Ramos (cell line): ENCODE measurements around the gene PRRC2C.
"Not testable (repeated sequence)": the region's sequence is repeated elsewhere in the genome, so short reads cannot be mapped to it uniquely, and the experiment has no call there.

Experiments used
- in situ Hi-C: fragments of 300-500 bp; cut with MboI; formaldehyde crosslinking; loops from one replicate; pipeline ENCODE4 v1.14.3; 2022; ENCODE audit warnings: low sequenced_read_pairs; ENCODE audit not compliant: unreplicated experiment

Gene PRRC2C

GRCh38 chr1:171581766-171582165, 96.4 kb downstream of the PRRC2C start:
- in situ Hi-C loops, result no loop called here

- in situ Hi-C loops, result no loop called here
Measured at GRCh38 chr1:171582589-171582988, 97.3 kb downstream of the PRRC2C start.

GRCh38 chr1:171583591-171584201, 98.4 kb downstream of the PRRC2C start:
- in situ Hi-C loops, result no loop called here

GRCh38 chr1:171585715-171586114, 100.4 kb downstream of the PRRC2C start:
- in situ Hi-C loops, result no loop called here

DNA sequence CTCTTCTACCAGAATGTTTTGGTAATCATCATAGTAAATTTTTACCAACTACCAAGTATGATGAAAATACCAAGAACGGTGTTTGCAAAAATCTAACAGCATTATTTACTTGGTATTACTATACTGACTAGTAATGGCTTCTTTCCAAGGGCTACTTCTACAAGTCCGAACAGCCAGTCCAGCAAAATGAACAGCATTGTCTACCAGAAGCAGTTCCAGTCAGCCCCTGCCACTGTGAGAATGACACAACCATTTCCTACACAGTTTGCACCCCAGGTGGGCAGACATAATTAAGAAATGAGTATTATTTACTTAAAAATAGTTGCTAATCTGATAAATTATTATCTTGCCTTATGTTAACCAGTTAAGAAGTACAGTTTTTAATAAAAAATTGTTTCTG, 102.9 kb downstream of the PRRC2C start:
- in situ Hi-C loops, result no loop called here

DNA sequence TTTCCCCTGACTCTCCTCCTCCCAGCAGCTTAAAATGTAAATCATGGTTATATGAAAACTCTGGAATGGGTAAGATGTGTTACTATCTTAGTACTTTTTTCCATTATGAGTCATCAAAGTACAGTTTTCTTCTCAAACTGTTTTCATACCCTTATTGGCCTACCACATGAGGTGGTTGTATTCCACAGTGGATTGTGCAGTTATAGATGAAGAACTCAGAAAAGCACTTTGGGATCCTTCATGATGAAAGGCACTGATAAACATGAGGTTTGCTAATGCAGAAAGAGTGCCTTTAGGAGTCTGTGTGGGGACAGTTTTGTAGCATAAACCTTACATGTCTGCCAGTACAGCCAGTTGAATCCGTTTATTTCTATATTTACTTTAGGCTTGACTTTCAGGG, 104.7 kb downstream of the PRRC2C start:
- in situ Hi-C loops, result no loop called here

GRCh38 chr1:171595324-171595723, 110.0 kb downstream of the PRRC2C start:
- in situ Hi-C loops, result no loop called here

DNA sequence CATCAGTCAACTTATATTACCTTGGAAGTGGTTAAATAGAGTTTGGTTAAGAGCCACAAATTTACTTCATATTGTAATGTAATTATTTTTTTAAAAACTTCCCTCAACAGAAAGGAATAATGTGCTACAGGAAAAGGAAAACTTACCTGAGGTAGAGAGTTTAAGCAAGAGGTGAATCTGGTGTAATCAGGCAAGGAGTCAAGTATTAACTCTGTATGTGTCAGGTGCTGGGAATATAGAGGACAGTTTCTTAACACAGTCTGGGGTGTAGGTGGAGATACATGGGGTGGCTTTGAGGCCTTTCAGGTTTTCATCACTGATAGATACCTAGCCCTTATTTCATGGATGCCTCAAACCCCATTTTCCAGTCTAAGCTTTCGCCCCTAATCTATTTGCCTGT, 110.8 kb downstream of the PRRC2C start:
- in situ Hi-C loops, result no loop called here

DNA sequence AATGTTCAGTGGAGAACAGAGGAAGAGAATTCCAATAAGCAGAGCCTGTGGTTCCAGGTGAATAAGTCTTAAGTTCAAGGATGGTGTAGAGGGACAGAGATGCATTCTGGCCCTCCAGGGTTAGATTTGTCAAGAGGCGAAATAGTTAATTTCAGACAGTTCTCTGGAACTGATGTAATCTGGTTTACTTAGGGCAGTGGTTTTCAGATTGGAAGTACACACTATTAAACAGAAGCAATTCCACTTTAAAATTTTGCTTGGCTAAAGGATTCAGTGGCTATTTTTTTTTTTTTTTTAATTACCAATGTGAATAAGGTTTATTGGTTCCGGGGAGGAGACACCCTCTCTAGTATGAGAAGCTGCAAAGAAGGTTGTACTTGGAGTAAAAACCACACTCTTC, 111.4 kb downstream of the PRRC2C start:
- in situ Hi-C loops, result no loop called here

DNA sequence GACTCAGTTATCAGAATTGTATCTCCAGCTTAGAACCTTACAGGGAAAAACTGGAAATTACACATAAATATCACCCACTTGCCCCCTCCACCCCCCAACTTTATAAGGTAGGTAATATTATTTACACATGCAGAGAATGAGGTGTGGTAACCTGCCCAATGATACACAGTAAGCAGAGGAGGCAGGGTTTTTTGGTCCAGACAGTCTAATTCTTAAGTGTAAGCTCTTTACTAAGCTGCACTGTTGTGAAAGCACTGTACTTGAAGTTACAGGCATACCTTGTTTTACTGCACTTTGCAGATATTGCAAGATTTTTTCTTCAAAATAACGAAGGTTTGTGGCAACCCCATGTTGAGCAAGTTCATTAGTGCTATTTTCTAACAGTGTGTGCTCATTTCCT, 111.9 kb downstream of the PRRC2C start:
- in situ Hi-C loops, result no loop called here

DNA sequence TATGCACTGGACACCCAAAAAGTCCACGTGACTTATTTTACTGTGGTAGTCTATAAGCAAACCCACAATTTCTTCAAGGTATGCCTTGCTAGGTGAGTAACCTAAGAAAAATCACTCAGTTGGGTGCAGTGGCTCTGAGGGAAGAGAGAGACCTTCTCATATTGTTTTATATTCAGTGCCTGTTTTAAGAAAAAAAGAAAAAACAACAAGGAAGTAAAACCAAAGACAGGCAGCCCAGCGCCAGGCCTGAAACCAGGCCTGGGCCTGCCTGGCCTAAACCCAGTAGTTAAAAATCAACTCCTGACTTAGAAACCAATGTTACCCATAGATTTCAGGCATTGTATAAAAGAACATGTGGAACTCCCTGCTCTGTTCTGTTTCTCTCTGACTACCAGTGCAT, 115.0 kb downstream of the PRRC2C start:
- in situ Hi-C loops, result not testable (repeated sequence)

DNA sequence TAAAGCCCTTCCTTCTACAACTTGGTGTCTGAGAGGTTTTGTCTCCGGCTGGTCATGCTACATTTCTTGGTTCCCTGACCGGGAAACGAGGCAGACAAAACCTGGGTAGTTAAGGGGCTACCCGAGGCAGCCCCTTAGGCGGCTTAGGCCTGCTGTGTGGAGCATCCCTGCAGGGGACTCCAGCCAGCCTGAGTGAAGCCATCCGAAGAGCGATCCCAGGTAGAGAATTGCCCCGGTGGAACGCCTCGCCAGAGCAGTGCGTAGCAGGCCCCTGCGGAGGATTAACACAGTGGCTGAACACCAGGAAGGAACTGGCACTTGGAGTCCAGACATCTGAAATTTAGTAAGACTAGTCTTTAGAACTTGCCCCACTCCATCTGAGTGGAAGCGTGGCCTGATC, 115.5 kb downstream of the PRRC2C start:
- in situ Hi-C loops, result no loop called here

DNA sequence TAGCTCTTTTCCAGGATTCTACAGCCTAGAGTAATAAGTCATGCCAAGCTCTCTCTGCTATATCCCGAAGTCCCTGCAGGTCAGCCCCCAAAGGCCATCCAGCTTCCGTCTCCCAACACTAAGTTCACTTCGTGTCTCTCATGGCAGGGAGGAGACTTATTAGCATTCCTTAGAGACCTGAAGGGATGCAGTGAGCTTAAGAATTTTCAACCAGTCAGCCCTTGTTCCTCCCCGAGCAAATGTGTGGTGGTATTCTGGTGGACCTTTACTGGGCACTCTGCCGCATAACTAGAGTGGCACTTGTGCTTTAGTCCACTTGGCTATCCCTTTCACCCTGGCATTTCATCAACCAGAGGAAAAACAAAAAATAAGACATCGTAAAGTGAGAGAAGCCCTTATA, 117.7 kb downstream of the PRRC2C start:
- in situ Hi-C loops, result not testable (repeated sequence)

DNA sequence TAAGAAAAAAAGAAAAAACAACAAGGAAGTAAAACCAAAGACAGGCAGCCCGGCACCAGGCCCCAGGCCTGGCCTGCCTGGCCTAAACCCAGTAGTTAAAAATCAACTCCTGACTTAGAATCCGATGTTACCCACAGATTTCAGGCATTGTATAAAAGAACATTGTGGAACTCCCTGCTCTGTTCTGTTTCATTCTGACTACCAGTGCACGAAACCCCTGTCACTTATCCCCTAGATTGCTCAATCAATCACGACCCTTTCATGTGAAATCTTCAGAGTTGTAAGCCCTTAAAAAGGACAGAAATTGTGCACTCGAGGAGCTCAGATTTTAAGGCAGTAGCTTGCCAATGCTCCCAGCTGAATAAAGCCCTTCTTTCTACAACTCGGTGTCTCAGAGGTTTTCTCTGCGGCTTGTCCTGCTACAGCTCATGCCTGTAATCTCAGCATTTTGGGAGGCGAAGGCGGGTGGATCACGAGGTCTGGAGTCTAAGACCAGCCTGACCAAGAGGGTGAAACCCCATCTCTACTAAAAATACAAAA, 121.1 kb downstream of the PRRC2C start:
- in situ Hi-C loops, result no loop called here

- in situ Hi-C loops, result no loop called here
Measured at GRCh38 chr1:171610385-171610784, 125.1 kb downstream of the PRRC2C start.

DNA sequence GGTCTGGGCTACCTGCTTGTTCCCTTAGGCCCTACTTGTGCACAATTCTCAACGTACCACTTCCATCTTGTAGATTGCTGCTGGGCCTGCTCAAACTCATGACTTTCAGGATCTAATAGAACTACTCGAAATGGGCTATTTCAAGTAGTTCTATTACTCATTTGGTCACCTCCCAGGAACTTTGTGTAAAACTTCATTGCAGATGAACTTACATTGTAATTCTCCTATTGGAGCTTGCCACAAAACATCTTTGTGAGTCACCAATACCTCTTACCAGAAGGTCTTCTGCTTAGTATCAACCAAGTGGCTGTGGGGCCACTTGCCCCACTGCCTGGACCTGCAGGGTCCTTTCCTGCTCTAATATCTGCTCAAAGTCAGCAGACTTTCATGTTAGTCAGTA, 126.0 kb downstream of the PRRC2C start:
- in situ Hi-C loops, result no loop called here

DNA sequence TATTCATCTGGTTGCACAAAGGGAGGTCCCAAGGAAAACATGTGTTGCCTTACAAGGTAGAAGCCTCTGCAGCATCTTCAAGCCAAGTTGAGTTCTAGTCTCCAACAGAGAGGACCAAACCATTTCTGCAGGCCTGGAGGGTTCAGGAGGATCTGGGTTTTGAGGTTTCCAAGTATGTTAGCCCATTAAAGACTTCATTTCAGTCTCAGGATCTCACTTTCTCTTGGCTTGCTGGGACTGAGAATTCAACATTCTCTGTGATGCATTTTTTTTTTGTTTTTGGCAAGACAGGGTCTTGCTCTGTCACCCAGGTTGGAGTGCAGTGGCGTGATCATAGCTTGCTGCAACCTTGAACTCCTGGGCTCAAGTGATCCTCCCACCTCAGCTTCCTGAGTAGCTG, 128.0 kb downstream of the PRRC2C start:
- in situ Hi-C loops, result no loop called here

- in situ Hi-C loops, result not testable (repeated sequence)
Measured at GRCh38 chr1:171615122-171615906, 130.0 kb downstream of the PRRC2C start.

DNA sequence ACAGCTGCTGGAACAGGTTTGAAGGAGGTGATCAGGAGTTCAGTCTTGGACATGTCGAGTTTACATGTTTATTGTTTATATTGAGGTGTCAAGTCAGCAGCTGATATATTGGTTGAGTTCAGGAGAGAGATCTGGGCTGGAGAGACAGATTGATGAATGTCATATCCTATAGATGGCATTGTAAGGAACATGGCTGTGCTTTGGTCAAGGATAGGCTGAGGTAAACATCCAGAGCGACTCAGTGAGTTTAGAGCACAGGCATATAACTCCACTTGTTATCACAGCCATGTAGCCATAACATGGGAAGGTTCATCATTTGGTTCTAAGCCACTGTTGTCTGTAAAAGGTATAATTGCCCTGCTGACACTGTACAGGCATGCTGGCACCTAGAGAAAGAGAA, 131.3 kb downstream of the PRRC2C start:
- in situ Hi-C loops, result no loop called here

DNA sequence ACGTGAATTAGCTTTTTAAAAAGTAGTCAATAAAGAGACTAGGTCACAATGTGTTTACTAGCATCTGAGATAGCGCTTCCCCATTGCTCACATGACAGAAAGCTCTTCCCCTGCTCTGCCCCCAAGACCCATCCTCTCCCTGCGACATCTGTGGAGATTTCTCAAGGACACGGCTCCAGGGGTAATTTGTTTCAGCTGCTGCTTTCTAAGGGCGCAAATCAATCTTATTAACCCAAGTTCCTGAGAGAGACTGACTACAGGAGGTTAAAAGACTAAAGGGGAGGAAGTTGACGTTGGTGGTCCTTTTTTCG, 136.8 kb downstream of the PRRC2C start, which contains the start of gene MYOCOS:
MYOCOS (plus strand) TSS at position 92 of the 311 bp plus-strand sequence. CDS start 1,641 bp downstream, outside the sequence.
- in situ Hi-C loops, result no loop called here

DNA sequence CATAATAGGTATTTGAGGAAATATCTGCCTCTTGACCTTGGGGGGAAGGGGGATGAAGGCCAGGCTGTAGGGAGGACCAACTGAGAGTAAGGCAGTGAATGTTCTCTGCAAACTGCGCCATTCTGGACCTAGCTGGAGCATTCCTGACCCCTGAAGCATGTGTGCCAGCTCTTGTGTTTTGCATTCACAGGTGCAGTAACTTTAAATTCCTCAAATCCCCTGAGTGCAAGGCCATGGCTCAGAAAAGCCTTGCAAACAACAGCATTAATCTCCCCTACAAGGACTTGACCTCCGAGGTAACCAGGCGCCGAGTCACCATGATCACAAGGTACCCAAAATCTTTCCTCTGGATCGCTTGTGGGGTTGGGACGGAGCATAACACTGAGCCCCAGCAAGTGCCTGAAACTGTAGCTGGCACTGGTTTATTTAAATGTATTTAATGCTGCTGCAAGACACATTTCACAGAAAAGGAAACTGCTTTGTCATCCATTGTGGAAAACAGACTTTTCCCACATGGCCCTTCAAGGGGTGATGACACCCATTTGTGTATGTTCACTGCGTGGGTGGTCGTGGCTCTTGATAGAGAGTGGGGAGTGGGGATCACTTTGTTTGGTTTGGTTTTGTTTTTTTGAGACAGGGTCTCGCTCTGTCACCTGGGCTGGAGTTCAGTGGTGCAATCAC, 138.5 kb downstream of the PRRC2C start:
- in situ Hi-C loops, result no loop called here
